Stimulated activated CD8-positive, alpha-beta memory T cell treated with anti-CD3 and anti-CD28 coated beads, Interleukin-12 subunit alpha, Interleukin-12 subunit beta, amount 100 ng/mL, for 1 hour (primary cell): Measurements from ENCODE around the gene RELT.

ENCODE experiments used
- DNase-seq: peaks from one replicate; pipeline ENCODE4 v3.0.0-alpha.2; 2020; ENCODE audit warnings: low read depth

Gene RELT

DNA sequence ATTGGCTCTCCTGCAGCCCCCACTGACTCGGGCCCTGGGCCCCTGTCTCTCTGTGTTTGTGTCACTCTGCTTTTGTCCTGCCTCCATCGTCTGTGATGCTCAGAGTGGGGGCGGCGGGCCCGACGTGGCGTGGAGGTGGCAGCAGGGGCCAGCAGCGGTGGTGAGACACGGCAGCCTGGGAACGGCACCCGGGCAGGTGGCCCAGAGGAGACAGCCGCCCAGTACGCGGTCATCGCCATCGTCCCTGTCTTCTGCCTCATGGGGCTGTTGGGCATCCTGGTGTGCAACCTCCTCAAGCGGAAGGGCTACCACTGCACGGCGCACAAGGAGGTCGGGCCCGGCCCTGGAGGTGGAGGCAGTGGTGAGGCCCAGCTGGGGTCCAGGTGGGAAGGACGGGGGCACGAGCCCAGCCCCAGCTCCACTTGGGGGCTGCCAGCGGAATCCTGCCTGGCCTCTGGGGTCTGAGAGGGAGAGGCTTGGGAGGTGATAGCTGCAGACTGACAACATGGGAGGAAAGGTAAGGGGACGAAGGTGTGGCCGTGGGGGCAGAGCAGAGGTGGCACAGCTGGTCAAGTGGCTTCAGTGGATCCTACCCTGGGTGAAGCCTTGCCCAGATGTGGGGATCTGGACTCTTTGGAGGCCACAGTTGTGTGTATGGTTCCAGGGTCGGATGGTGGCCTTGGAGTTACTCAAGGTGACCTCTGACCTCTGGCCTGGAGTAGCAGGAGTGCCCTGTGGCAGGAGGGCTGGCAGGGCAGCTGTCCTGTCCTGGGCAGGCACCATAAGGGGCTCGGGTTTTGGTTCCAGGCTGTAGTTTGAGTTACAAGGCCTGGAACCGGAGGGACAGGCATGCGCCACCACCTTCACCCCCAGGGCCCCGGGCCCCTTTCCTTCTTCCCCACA lies 16.2 kb downstream of the RELT start:
- no peak for DNase-seq

DNA sequence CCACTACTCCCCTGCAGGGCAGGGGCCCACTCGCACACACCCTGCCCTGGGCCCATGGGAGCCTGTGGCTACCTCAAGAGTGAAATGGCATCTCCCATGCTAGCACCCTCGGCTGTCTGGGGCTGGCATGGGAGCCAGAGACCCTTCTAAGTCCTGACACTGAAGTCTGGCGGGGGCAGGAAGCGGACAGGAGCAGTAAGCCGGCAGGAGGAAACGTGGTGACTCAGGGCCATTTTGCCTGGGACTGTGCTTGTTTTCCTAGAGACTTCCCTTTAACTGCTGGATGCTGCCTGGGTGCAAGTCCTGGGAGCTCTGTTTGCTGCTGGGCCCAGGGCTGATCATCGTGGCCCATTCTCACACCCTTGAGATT lies 16.8 kb downstream of the RELT start:
- DNase-seq = no peak

DNA sequence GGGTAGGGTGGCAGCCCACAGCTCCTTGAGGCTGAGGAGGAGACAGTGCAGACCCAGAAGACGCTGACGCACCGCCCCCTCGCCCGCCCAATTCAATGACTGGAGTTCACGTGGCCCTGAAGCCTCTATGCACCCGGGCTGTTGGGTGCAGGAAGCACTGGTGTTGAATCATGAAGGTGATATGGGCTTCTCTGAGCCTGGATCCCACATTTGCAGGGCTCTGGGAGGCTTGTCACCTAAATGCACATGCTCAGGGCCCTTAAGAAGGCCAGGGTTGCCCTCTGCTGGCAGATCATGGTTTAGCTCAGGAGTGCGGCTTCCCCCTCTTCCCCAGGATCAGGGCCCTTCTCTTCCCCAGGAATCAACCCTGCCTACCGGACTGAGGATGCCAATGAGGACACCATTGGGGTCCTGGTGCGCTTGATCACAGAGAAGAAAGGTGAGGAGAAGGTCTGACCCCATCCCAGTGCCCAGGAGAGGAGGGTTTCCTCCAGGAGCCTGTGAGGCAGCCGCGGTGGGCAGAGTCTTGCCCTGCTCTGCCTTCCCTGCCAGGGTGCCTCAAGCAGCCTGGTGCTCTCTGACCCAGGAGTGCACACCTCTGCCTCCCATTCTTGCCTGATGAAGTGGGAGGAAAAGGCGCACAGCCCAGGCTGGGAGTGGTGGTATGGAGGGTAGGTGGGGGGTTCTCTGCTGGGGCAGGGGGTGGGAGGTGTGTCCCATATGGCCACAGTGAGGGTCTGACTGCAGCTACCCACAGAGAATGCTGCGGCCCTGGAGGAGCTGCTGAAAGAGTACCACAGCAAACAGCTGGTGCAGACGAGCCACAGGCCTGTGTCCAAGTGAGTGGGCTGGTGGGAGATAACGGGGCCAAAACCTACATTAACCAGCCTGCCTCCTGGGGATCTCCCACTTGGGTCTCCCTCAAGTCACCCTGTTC lies 17.5 kb downstream of the RELT start:
- DNase-seq = peak; percentile 43

DNA sequence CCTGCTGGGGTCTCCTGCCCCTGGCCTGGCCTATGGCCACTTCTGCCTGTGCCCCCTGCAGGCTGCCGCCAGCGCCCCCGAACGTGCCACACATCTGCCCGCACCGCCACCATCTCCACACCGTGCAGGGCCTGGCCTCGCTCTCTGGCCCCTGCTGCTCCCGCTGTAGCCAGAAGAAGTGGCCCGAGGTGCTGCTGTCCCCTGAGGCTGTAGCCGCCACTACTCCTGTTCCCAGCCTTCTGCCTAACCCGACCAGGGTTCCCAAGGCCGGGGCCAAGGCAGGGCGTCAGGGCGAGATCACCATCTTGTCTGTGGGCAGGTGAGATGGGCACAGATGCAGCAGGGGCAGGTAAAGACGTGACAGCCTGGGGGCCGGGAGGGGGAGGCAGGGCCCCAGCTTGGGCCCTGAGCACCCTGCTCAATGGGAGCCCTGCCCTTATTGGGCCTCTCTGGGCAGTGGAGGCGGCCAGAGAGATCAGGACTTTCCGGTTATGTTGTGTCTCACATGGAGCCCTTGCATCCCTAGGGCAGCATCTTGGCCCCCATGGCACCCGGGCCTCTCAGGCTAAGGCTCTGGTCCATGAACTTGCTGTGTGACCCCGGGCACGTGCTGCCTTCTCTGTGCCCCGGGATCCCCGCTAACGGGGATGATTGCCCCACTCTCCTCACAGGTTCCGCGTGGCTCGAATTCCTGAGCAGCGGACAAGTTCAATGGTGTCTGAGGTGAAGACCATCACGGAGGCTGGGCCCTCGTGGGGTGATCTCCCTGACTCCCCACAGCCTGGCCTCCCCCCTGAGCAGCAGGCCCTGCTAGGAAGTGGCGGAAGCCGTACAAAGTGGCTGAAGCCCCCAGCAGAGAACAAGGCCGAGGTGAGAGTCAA lies 18.5 kb downstream of the RELT start:
- DNase-seq = no peak

DNA sequence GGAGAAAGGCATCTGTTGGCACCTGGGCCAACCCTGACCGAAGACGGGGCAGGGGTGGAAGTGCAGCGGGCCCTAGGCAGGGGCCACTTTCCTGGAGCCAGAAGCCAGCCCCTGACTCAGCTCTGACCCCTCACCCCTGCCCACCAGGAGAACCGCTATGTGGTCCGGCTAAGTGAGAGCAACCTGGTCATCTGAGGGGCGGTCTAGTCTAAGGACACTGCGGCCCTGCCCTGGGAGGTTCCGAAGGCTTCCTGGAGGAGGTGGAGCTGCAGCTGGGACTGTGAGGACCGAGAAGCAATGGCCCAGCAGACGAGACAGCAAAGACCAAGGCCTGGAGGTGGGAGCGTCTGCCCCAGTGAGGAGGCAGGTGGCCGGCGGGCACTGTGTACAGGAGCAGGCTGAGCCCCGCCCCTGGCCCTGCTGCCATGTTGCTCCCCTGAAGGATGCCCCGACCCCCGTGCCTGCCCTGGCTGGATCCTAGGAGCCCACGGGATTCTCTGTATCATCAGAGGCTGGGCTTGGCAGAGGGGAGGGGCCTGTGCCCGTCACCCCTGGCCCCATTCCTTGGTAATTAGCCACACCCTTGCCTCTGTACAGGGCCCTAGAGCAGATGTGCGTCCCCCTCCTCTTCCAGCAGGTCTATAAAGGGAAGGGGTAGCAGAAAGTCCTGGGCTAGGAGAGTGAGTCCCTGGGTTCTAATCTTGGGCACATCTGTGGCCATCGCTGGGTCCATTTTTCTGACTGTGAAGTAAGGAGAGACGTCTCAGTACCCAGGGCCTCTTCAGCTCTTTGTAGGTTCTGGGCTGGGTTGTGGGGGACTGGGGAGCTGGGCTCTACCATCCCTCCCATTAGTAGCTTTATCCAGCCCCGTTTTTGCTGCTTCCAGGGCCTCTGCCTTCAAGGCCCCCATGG lies 19.4 kb downstream of the RELT start:
- DNase-seq = no peak

DNA sequence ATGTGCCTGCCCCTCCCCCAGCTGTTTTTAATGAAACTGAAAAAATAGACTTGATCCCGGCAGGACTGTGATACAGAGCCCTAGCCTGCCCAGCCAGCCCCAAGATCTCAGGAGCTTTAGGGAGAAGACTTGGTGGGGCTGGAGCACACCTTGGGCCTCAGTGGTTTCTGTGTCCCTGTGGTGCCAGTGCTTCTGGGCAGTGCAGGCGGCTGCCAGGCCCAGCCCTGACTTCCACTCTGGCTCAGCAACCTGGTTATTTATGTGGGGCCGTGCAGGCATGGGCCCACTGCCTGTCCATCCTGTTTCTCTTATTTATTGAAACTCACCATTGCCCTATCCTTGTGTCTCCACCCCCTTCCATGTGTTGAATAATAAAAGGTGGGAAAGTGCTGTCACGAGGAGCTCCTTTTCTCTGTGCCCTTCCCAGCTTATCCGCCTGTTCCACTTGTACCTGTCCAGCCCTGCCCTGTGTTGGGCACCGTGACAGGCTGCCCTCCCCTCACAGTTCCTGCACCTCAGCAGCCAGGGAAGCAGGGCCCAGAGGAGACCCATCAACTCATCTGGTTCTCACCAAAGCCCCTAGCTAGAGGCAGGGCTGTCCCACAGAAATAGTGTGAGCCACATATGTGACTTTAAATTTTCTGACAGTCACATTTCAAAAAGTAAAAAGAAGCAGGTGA lies 20.2 kb downstream of the RELT start:
- no peak for DNase-seq

DNA sequence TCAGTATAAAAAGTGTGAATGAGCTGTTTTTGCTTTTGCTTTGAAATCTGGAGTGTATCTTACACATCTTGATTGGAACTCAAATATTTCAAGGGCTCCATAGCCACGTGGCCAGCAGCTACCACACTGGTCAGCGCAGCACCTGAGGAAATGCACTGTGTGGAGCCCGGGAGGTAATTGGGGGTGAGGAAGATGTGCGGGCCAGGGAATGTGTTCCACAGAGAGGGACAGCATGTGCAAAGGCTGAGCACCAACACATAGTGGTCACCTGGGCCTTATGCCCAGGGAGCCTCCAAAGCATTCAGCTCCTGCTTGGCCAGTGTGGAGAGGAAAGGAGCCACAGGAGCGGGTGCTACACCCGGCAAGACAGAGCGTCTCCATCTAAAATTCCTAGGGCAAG lies 20.8 kb downstream of the RELT start:
- no peak for DNase-seq

DNA sequence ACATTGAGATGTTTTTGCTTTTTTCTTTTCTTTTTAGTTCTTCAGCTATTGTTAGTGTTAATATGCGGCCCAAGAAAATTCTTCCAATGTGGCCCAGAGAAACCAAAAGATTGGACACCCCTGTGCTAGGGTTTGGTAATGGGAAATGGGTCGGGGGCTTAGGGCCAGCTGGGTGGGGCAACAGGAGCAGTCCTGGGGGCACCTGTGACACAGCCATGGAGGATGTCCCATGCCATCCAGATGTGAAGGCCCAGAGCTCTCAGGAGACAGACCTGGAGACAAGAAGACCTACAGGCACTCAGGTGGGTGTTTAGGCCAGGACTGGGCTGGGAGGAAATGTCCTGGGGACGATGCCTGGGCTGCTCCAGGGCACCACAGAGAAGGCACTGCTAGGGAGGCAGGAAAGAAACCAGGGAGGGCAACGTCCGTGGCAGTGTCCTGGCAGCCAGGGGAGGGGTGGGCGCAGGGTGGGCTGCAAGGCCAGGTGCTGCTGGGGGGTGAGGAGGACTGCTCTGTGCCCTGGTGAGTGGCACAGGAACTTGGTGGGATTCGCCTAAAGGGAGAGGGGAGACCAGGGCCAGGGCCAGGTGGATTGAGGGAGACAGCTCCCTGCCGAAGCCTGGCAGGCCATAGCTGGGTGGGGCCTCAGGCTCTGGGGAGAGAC lies 21.4 kb downstream of the RELT start:
- DNase-seq = no peak

DNA sequence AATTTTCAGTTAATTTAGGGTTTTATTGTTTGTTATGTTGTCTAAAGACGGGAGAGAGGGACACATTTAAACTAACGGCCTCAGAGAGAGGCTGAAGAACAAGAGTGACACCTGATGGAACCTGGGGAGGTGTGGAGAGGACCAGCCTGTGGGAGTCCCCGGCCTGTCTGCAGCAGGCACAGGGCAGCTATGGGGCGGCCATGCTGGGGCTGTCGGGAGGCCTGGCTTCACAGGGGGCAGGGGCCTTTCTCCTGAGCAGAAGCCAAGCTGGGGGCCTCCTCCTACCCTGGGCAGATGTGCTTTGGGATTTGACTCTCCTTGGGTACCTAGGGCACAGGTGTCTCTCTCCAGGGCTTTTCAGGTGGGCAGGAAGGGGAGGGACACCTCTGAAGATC lies 21.9 kb downstream of the RELT start:
- DNase-seq = no peak

DNA sequence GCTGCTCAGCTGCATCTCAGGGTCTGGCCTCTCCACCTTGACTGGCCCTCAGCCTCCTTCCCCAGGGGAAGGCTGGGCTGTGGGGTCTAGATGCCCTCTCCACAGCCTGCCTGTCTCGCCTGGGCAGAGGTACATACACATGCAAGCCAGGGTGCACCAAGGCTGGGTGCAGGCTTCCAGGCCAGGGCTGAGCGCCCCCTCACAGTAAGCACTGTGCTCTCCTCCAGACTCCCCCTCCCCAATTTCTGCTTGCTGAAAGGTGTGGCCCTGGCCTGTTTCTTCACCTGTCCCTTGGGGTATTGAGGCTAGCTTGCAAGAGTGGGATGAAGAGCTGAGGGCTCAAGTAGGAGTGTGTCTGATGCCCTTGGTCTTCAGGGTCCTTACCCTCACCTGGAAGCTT lies 22.5 kb downstream of the RELT start:
- no peak for DNase-seq

DNA sequence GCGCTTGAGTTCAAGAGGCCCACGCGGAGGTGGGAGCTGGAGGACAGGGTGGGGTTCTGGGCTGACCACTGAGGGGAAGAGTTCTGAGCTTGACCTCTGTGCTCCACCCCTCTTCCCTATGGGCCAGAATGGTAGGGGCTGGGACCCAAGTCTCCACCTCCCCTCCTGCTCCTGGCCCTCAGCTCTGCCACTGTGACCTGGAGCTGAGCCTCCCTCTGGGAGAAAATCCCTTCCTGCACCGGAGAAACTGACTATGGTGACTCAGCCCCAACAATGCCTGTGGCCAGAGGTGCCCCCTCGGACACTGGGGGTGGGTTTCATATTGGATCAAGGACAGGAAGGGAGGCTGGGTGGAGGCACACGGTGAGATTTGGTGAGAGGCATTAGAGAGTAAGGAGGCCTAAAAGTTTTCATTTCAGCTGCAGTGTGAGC lies 23.0 kb downstream of the RELT start:
- DNase-seq = no peak

DNA sequence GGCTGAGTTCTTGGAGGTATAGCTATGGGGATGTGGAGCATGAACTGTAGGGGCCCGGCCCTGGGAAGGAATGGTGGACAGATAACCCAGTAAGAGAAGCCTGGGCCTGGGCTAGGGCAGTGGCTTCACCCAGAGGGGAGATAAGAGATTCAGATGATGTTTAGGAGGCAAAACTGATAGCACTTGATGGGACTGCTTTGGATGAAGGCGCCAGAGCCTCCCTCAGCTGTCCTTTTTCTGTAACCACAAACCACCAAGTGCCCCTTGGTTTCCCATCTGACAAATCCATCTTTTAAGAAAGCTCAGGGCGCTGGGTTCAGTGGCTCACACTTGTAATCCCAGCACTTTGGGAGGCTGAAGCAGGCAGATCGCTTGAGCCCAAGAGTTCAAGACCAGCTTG lies 23.4 kb downstream of the RELT start:
- no peak for DNase-seq

DNA sequence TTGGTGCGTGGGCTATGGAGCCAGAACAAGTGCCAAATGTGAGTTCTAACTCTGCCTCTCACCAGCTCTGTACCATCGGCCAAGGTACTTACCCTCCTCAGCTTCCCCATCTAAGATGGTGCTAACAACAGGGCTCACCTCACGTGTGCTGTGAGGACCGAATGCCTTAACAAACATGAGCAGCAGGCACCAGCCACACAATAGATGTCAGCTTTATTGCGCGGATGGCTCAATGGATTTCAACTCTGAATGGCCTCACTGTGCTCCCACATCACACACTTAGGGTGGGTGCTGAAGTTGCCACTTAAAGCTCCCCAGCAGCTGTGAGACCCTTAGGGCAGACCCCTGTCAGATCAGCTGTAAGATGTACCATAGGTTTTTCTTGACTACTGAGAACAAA lies 24.1 kb downstream of the RELT start:
- DNase-seq = no peak

DNA sequence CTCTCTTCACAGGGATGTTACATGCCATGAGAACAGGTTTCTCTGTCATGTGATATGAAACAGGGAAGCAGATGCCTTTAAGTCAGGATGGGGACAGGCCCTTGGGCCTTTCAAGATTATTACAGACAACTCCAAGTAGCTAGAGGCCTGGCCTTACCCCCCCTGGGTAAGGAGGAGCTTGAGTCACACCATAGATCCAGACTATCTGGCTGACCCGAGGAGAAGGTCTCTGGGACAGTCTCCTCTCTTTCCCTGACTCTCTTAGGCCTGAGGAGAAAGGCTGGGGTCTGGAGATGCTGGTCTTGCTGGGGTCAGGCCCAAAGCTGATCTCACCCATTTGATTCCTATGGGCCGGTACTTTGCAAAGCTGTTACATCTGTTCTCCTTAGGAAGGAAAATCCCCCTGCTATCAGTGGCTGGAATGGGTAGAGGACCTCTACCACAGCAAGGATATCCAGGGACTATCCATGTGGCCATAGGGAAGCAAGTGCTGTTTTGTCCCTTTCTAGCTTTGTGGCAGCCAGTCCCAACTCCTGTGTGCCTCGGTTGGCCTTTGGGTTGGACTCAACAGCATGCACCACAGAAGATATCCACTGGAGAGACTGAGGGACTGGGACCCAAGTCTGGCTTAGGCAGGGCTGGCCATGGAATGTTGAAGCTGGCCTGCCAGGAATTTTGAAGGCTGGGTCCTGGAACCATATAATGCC lies 25.2 kb downstream of the RELT start:
- DNase-seq = no peak

DNA sequence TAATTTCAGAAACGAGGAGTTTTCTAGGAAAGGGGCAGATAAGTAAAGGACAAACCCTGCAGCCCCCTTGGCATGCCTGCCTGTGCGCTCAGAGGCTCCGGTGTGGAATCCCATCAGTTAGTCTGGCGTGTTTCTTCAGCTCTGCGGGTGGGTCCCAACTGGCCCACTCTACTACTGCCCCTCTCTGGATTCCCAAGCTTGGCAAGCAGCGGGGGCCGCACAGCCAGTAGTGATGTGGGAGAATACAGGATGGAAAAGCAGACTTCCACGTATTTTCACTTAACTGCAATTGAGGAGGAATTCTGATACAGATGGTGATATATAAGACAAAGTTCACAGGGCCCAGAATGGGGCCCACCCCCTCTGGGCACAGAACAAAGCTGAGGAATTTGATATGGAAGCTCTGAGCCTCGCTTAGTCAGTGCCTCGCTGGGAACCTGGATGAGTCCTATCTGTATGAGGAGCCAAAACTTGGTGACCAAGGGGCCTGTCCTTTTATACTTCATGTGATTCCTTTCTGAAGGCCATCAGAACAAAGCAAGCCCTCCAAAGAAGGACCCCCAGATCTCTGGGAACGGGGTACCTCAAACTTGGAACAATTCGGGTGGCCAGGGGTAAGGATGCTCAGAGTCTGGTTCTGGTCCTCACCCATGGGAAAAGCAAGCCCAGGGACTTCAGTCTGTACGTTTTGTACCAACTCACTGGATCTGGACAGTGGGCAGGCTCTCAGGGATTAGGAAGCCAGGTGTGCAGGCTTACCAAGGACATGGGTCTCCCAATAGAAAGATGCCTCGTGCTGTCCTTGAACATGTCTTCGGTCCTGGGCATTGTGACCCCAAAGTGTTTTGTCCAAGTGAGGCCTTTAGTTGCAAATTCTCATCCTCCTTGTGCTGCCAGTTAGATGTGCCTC lies 26.0 kb downstream of the RELT start:
- no peak for DNase-seq

DNA sequence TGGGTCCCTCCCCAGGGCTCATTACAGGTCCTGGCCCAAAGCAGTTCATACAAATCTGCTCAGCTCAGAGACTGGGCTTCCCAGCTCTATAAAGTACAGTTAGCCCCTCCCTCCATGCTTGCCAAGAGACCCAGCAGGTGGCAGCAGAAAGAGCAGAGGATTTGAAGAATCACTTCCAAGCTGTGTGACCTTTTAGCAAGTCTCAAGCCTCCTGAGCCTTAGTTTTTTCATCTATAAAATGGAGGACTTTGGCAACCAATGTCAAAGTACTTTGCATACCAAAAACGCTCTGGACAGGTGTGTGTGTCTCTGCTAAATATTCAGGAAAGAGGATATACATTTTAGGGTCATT lies 26.6 kb downstream of the RELT start:
- DNase-seq = no peak

DNA sequence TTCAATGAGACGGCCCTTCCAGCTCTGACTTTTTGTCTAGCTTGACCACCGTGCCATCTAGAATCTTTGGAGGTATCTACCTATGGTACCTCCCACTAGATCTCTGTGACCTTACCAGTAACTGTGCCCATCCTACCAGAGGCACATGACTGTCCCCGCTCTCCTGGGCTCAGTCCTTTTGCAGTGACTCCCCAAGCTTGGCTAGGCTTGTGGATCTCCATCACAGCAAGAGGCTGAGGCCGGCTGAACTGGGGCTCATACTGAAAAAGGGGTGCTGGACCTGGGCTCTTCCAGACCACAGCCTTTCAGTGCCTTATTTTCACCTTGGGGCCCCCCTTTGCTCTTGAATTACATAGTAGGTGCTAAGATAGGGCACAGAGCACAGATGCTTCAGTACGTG lies 27.3 kb downstream of the RELT start:
- DNase-seq = no peak

DNA sequence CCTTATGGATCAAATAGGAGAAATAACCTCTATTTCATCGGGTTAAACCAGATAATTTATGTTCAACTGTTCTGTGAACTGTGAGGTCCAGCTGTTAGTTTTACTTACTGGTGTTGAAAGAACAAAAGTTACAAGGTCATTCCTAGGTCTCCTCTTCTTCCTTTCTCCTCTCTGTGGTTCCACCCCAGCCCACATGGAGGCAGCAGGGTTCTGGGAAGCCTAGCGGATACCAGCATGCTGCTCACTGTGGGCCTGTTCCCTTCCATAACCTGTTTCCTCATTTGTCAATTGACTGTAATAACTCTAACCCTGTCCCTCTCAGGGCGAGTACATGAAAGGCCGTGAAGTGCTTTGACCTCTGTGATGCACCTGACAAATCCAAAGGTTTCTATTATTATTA lies 27.8 kb downstream of the RELT start:
- no peak for DNase-seq
